ENCODE measurements around the gene NIPBL. TPM values are rescaled to one million over a fixed set of nuclear protein-coding genes. Genes with fewer than 3 reads are reported as not detected.

Gene NIPBL
- total RNA-seq, 1 experiment from 2014 or later, result 45.1 TPM

- TF ChIP-seq ATF3 (IDR thresholded peaks at IDR 0.05) (no peak), REST (IDR thresholded peaks at IDR 0.05; ENCODE audit: low read depth) (no peak)
Measured at GRCh38 chr5:37071487-37071886, 194.9 kb downstream of the NIPBL start (continued).

- no peaks in the 10 kb centered on the region for H3K9me2 ChIP-seq (ENCODE audit: insufficient read depth)
- BruUV-seq (replicated peaks), result no TSS peak
- no peak overlapping the region for H3K9ac ChIP-seq (ENCODE audit: low read length)
- H2AFZ ChIP-seq (ENCODE audit: low read depth, low read length, poor library complexity, severe bottlenecking), result no peak overlapping the region
- no peaks in the 10 kb centered on the region for H3K4me1 ChIP-seq (ENCODE audit: control insufficient read depth in 1 of 2, insufficient read depth in 2 of 2, low read length in 2 of 2)
- RAD21 ChIA-PET (ENCODE audit: low non-redundant PET in 1 of 2, low total read pairs in 2 of 2, uncharacterized antibody in 2 of 2, unreplicated experiment in 2 of 2), result no interaction called here
- no peaks in the 10 kb centered on the region for H3K9me3 ChIP-seq (ENCODE audit: control insufficient read depth in 1 of 2, insufficient read depth in 1 of 2, low read depth in 1 of 2, low read length in 2 of 2)
- ATAC-seq (no peak), DNase-seq (ENCODE audit: low read depth, low spot score) (no peak)
- H3K4me2 ChIP-seq (ENCODE audit: low read length), result no peak overlapping the region
- no peaks in the 10 kb centered on the region for H3K27me3 ChIP-seq (ENCODE audit: insufficient read depth, low read length)
- no peaks in the 10 kb centered on the region for H3K79me2 ChIP-seq (ENCODE audit: insufficient read depth, low read length)
- no peaks in the 10 kb centered on the region for H3K36me3 ChIP-seq (ENCODE audit: control insufficient read depth in 1 of 2, insufficient read depth in 2 of 2, low read length in 2 of 2)
- H3K4me3 ChIP-seq (replicated peaks in 1 of 2; ENCODE audit: low read depth in 1 of 2, low read length in 2 of 2), result no peak overlapping the region
- POLR2A ChIA-PET, result interaction anchor here (0.9 kb wide), 1 partner anchor 177 kb away, joined by 3 read pairs; the partner anchor contains the start of gene CPLANE1
- H3K27ac ChIP-seq (ENCODE audit: low read depth, low read length), result no peak overlapping the region
- CTCF ChIA-PET, result no interaction called here
- no peaks in the 10 kb centered on the region for H4K20me1 ChIP-seq (ENCODE audit: insufficient read depth)
- intact Hi-C loops (cut with micrococcal nuclease), result no loop called here
- TF ChIP-seq RAD21 (IDR thresholded peaks at IDR 0.05; ENCODE audit: low read depth) (no peak), ZFX (IDR thresholded peaks at IDR 0.05) (no peak), EZH2 (IDR thresholded peaks at IDR 0.05) (no peak), EGR1 (IDR thresholded peaks at IDR 0.05; ENCODE audit: low read depth) (no peak), POLR2A (IDR thresholded peaks at IDR 0.05; ENCODE audit: borderline replicate concordance, extremely low read depth, insufficient read depth, insufficient read length) (no peak), SIN3A (IDR thresholded peaks at IDR 0.05; ENCODE audit: low read depth) (no peak), EZH2phosphoT487 (IDR thresholded peaks at IDR 0.05; ENCODE audit: borderline replicate concordance) (no peak), YY1 (IDR thresholded peaks at IDR 0.05; ENCODE audit: extremely low read depth, insufficient replicate concordance, low read depth, low read length) (no peak), SRF (IDR thresholded peaks at IDR 0.05; ENCODE audit: low read depth) (no peak), ZNF274 (IDR thresholded peaks at IDR 0.05; ENCODE audit: low read depth, low read length) (no peak), POLR2AphosphoS5 (IDR thresholded peaks at IDR 0.05; ENCODE audit: low read depth, low read length) (no peak), CEBPB (IDR thresholded peaks at IDR 0.05; ENCODE audit: low read depth) (no peak), TCF7L2 (IDR thresholded peaks at IDR 0.05; ENCODE audit: borderline replicate concordance, extremely low read depth, insufficient read depth, insufficient read length) (no peak), CTCF (IDR thresholded peaks at IDR 0.05 in 2 of 3, conservative IDR thresholded peaks at IDR 0.05 in 1 of 3; ENCODE audit: borderline replicate concordance in 1 of 3, insufficient read depth in 1 of 3, low read depth in 2 of 3, low read length in 2 of 3) (no peak), CBX3 (IDR thresholded peaks at IDR 0.05; ENCODE audit: low read depth) (no peak), ELF1 (IDR thresholded peaks at IDR 0.05; ENCODE audit: borderline replicate concordance, low read depth) (no peak), JUND (IDR thresholded peaks at IDR 0.05) (no peak), FOSL1 (IDR thresholded peaks at IDR 0.05; ENCODE audit: low read depth) (no peak)
Measured at GRCh38 chr5:37071901-37072581, 195.5 kb downstream of the NIPBL start.
